Activated CD8-positive, alpha-beta memory T cell treated with anti-CD3 and anti-CD28 coated beads, Interleukin-2, amount 50 U/mL, for 1 hour (primary cell): Measurements from ENCODE around the gene CELSR3.

Experiments
- DNase-seq: peaks from one replicate; pipeline ENCODE4 v3.0.0-alpha.2; 2020; ENCODE audit errors: extremely low read depth

Gene CELSR3

DNA sequence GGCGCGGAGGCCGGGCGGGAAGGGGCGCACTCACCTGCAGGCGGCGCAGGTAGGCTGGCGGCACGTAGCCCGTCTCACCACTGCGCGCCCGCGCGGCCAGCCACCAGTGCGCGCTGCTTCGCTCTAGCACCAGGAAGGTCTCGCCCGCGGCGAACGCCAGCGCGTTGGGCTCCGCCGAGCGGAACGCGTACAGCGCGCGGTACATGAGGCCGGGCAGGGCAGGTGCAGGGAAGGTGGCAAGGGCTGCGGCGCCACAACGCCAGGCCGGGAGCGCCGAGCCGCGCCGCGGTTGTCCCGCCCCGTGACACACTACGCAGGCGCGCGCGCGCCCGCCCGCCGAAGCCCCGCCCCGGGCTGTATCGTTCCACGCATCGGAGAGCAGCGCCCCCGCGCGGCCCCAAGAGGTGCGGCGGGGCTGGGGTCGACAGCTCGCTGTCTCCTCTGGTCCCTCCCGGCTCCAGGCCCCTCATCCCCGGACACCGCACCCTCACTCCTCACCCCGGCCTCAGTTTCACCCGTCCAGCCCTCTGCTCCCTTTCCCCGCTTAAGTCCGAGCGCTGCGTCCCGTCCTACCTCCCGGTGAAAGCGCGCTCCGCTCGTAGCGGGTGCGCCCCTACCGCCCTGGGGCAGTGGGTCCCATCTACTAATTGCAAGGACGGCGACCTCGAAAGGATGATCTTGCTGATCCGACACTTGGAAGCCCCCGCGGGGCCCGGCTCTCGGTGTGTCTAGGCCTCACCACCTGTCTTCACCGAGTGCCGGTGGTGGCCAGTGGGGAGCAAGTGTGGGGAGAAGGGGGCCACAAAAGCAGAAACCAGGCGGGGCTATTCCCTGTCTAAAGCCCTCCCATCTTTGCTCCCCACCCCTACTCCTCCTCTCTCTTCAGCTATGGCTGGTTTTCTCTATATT lies 23.2 kb upstream of the CELSR3 start, which contains the start of gene NCKIPSD:
TSS of gene NCKIPSD (minus strand) at position 313 of the 909 bp plus-strand sequence. CDS start at position 205, 108 bp downstream.
- peak; percentile 43 for DNase-seq

DNA sequence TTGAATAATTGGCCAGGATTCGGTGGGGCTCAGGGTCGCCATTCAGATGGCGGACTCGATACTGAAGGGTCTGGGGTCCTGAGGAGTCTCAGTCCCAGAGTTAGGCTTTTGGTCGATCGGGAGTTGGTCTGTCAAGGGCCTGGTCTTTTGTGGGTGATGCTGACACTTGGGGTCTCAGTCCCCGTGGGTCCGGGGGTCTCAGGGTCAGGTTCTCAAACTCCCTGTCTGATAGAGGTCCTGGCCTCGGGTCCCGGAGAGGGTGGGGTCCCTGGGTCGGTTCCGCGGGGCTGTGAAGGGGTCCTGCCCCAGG lies 22.6 kb upstream of the CELSR3 start:
- DNase-seq, result no peak

- no peak for DNase-seq
Observed at GRCh38 chr3:48684480-48685143, 21.9 kb upstream of the CELSR3 start.

DNA sequence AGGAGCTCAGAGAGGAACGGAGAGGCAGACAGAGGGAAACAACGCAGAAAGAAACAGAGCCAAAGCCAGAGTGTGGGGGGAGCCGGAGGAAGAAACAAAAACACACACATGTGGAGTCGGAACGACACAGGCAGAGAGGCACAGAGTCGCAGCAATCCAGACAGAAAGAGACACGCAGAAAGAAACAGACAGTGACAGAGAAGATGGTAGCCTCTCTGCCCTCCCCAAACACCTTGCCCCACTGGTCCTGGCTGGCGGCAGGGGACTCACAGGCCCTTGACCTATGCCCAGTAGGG lies 21.3 kb upstream of the CELSR3 start:
- no peak for DNase-seq

GRCh38 chr3:48682786-48683185 lies 20.1 kb upstream of the CELSR3 start:
- DNase-seq, result no peak

DNA sequence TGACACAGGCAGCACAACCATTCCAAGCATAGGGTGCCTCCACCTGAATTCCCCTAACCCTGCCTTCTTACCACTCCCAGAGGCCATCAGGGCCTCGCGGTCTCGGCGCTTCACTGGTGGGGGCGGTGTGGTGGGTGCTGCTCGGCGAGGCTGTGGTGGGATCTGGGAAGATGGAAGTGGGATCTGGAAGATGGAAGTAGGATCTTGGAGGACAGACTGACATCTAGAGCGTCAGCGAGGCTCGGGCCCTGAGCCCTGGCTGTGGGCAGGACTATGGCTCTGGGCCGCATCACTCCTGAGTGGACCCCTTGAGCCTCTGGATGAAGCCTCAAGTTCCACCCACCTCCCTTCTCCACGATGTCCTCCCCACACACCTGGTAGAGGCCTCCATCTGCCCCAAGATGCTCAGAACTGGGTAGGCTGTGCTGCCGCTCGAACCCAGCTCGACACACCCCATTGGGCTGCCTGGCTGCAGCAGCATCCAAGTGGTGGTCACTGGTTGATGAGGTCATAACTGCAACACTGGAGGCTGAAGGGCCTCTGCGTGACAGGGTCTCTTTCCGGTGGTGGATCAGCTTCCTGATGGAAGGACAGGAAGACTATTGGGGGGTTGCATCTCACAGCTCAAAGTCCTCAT lies 19.4 kb upstream of the CELSR3 start:
- DNase-seq, result no peak

DNA sequence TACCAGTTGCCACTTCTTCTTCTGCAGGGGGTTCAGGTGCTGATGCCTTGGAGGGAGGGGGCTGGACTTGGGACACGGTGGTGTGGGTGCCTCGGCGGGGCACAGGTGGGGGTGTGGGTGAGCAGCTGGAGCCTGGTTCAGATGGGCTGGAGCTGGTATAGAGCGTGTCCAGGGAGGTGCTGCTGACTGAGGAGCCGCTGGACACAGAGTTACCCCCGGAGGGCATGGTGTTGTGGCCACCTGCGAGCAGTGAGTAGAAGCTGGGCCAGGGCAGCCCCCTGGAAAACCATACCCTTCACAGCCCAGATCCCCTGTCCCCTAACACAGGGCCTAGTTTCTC lies 18.8 kb upstream of the CELSR3 start:
- DNase-seq, result no peak

- DNase-seq, result no peak
Observed at GRCh38 chr3:48680811-48681540, 18.3 kb upstream of the CELSR3 start.

- no peak for DNase-seq
Observed at GRCh38 chr3:48679411-48680391, 17.0 kb upstream of the CELSR3 start.

DNA sequence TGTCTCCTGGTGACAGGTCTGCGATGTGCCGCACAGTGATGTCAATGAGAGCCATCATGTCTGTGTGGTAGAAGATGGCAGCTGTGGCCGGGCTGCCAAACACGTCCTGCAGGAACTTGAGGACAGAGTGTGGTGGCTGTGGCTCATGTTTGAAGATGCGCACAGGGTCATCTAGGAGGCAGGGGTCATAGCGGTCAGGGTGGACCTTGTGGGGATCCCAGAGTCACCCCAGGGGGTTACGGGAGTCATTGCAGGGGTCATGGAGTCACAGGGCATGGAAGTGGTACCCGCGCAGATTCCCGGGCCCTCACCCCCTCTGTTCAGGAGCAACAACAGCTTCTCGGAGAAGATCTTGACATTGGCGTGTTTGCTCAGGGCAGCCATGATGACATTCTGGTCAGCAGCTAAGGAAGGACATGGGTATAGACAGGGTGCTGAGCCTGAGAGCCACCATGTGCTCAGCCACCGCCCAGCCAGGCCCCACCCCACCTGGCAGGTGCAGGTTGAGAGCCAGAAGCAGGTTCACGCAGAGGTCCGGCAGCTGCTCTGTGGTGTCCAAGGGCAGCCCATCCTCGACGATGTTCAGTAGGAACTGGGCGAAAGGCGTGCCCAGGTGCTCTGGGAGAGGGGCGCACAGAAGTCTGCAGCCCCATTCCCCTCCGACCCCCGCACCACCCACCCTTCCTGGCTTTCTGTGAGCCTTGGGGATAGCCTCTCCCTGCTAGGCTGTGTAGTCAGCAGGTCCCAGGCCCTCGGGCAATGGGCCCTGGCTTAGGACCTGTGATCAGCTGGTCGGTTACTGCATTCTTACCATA lies 16.1 kb upstream of the CELSR3 start:
- DNase-seq, result no peak

GRCh38 chr3:48678056-48678455 lies 15.4 kb upstream of the CELSR3 start:
- DNase-seq, result no peak

GRCh38 chr3:48674505-48674904 lies 11.8 kb upstream of the CELSR3 start:
- DNase-seq, result no peak

DNA sequence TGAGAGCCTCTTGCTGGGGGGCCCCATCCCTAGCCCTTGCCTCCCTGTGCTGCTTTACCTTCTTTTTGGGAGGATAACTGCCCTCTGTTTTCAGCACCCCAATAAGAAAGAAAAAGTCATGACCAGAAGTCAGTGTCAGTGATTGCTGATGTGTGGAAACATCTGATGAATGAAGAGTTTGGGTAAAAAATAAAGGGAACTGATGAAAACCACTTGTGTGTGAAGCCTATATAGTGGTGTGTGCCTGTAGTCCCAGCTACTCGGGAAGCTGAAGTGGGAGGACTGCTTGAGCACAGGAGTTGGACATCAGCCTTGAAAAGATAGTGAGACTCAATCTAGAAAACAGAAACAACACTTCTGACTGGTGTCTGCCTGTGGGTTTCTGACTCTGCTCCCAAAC lies 9.8 kb upstream of the CELSR3 start:
- no peak for DNase-seq

DNA sequence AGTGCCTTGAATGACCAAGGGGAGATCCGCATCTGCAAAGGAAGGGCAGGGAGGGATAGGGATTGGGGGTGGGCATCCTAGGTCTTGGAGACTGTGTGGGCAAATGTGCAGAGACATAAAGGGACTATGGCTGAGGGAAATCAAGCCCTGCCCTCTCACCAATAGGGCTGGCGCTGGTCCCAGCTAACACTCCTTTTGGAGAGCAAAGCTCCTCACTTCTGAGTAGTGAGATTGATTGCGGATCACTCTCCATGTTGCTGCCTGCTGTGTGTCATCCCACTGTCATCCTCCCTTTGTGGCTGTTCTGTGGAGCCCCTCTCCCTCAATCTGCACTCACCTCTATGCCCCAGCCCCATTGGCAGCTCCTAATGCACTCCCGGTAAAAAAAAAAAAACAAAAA lies 2.2 kb upstream of the CELSR3 start:
- no peak for DNase-seq

DNA sequence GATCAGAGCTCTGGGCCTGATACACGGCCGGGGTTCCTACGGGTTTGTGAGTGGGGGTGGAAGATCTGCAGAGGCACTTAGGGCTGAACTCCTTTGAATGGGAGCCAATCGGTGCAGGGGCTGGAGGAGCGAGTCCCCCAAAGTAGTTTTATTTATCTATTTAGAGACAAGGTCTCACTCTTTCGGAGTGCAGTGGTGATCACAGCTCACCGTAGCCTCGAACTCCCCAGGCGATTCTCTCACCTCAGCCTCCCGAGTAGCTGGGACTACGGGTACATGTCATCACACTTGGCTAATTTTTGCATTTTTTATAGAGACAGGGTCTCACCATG lies 1.6 kb upstream of the CELSR3 start:
- no peak for DNase-seq

DNA sequence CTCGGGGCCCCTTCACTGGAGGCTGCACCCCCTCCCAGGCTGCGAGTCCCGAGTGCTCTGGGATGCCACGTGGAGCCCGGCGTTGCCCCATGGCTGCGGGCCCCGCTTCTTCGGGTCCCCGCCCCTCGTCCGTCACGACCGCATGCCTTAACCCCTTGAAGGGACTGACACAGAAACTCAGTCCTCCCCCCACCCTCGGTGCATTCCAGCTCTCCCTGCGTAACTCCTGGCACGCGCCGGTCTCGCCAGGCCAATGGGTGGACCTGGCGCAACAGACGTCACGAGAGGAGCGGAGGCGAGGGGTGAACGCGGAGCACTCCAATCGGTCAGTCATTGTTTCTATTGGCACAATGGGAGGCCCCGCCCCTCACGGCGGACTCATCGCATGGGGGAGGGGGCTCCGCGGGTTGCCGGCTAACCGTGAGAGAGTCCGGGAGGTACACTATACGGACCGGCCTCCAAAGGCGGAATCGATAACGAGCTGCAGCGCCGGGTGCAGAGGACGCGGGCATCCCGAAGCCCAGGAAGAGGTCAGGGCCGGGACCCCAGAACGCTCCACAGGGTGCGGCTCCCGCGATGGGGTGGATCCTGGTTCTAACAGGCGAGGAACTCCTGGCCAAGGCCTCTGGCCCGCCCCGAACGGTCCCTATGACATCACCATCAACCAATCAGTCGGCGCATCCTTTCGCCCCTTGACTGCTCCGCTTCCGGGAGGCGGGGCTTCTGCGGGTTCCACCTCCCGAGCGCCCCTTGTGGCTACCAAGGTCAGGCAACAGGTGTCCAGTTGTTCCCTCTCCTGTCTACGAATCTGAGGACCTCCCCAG lies 1.0 kb upstream of the CELSR3 start:
- peak; percentile 45 for DNase-seq

DNA sequence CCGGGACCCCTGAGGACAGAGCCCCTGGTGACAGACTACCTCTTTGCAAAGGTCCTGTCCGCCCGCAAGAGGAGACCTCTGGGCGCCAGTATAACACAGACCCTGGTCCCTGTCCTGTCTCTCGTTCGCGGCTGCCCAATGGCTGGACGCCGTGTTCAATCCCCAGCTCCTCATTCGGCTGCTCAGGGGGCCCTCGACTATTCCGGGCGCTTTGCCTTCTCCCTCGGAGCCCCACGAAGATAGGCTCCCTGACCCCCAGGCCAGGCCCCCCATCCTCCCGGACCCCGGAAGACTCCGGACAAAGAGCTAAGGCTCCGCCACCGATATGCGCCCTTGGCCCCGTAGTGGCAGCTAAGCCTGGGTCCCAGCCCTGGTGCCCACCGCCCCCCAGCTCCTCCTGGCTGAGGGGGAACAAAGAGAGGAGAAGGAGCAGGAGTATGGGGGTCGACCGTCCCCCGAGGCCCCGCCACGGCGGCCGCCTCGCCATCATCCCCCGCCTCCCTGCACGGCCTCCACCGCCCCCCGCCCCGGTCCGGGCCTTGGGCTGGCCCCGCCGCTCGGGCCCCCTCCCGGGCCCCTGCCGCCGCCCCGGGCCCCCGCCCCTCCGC lies 437 bp downstream of the CELSR3 start:
- DNase-seq, result no peak

GRCh38 chr3:48661501-48662144 lies 1.1 kb downstream of the CELSR3 start:
- DNase-seq, result no peak
